ENCODE data around the gene ITGAL.

ITGAL gene

DNA sequence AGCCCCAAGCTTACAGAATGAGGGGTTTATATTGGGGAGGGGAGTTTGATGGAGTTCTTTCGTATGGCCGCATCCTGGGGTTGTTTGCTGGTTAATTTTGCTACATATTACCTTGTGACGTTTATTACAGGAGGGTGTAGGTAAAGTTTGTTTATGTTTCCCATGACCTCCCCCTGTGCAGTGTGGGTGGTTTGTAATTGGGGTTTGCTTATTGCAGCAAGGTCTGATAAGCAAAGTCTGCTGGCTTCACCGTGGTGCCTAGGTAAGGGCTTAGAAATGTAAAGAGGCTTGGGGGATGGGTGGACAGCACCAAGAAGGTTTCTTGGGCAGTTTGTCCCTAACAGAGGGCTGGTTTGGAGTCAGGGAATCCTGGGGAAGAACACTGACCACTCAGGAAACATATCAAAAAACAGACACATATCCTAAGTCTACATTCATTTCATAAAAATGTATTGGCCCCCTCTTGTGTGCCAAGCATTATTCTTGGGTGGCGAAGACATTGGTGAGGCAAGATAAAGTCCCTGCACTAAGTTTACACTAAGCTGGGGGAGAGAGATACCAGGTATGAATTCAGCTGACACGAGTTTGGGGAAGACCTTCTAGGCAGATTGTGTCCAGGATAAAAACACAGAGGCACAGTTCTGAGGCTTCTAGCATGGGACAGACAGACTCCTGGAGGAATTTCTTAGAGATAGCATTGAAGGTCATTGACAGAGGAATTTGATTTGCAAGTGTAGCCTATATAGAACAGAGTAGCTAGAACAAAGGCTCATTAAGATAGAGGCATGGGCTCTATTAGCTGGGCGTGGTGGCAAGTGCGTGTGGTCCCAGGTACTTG, 76.1 kb downstream of the ITGAL start:
- no peak for DNase-seq

DNA sequence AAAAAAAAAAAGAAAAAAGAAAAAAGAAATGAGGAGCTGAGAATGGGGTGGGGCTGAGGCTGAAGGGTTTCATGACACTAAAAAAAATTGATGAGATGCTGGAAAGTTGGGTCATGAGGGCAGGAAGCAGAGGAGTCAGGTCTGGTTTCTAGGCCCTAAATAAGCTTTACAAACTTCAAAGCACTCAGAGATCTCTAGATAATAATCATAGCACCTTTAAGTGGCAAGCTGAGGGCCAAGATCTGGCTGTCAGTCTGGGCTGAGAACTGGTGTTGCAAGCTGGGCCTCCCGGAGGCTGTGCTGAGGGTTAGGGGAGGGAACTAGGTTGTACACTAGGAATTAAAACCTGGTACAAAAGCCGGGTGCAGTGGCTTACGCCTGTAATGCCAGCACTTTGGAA, 79.2 kb downstream of the ITGAL start:
- DNase-seq, result no peak

DNA sequence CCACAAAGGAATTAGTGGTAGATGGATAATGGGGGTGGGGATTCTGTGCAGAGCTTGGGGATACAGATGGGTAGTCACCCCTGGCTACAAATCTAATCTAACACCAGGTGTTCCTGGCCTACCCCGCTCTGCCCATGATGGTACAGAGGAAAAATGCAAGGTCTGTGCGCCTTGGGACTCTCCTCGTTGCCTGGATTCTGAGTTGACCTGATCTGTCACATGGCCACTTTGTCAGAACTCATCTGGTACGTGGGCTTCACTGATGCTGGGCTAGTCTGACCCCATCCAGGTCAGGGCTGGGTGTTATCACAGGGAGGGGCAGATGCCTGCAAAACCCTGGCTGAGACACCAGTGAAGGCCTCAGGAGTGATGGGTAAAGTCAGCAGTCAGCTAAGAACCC, 80.4 kb downstream of the ITGAL start:
- DNase-seq, result no peak

DNA sequence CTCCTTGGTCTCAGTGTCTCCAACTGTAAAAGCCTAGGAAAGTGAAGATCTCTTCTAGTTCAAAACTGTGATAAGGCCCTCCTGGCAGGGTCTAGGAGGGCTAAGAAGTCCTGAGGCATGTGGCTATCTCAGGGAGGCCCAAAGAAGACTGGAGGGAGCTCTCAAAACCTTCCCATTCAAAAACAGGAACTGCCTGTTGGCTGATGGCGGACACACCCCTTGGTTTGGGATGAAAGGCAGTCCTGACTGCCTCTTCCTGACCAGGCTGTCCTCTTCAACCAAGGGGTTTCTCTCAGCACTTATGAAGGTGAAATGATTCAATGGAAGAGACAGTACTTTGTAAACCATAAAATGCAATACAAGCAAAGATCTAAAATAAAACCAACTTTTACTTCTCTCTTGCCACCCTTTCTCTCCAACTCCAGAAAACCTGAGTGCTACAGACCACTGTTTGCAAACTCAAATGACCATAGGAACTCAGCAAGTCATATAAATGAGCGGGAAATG, 80.9 kb downstream of the ITGAL start:
- peak in 1 of 2 experiments; percentile 14 for DNase-seq

DNA sequence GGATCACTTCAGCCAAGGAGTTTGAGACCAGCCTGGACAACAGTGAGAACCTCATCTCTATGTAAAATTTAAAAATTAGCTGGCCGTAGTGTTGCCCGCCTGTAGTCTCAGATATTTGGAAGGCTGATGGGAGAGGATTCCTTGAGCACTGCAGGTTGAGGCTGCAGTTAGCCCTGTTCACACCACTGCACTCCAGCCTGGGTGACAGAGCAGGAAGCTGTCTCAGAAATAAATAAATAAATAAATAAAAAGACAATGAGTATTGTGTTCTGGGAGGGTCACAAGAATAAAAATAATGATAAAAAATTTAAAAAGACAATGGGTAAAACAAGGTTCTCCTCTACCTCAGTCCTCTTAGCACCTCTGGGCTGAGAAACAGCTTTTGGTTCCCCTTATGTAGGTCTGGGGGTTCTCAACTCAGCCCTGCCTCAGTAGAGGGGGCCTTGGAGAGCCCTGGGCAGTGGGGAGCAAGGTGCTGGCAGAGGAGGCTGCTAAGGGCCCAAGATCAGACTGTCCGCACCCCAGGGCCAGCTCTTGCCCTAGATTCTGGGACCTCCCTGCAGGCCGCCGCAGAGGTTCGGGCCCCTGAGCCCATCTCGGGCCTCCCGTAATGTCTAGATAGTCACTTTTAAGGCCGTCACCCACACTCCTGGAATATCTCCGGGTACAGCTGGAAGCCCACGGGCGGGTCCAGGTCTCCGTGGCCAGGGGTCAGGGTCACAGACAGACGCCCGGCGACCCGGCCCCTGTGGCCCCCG, 82.2 kb downstream of the ITGAL start:
- DNase-seq, result no peak

DNA sequence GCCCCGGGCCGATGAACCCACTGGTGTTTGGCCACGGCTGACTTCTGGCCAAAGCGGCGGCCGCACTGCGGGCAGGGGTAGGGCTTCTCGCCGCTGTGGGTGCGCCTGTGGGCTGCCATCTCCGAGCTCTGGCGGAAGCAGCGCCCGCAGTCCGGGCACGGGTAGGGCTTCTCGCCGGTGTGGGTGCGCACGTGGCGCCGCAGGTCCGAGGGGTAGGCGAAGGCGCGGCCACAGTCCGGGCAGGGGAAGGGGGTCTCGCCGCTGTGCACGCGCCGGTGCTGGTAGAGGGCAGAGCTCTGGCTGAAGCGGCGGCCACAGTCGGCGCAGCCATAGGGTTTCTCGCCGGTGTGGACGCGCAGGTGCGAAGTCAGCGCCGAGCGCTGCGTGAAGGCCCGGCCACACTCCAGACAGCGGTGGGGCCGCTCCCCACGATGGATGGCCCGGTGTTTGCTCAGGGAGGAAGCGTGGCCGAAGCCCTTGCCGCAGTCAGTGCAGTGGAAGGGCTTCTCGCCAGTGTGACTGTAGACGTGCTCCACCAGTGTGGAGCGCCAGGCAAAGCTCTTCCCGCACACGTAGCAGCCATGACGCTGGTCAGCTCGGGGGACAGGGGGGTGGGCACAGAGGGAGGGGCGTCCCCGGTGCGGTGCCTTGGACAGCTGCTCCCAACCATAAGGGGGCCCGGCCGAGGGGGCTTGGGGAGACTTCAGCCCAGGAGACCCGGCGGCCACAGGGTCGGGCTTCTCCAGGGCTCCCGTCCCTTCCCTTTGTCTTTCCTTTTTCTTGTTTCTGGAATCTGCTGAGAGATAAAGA, 83.0 kb downstream of the ITGAL start:
- no peak for DNase-seq

DNA sequence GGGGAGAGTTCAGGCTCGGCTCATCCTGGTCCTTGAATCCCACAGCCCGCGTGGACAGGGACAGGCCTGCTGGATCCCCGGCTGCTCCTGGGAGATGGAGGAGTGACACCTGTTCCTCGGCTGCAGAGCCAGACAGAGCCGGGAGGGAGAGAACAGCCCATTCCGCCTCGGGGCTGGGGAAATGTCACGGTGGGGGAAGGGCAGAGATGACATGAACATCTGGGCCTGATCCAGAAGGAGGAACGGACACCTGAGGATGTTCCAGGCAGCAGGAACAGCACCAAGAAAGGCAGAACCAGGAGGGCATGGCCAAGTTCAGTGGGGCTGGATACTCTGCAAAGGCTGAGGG, 83.6 kb downstream of the ITGAL start:
- DNase-seq, result no peak

DNA sequence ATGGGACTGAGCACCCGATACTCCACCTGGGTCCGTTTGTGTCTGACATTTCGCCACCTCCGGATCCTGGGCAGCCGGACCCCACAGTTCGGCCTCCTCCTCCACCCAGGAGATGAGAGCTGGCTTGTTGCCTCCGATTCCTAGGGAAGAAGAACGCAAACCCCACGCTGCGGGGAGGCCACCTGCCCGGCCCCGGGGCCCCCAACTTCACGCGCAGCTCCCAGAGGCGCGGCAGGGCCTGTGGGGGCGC, 85.1 kb downstream of the ITGAL start:
- no peak for DNase-seq

DNA sequence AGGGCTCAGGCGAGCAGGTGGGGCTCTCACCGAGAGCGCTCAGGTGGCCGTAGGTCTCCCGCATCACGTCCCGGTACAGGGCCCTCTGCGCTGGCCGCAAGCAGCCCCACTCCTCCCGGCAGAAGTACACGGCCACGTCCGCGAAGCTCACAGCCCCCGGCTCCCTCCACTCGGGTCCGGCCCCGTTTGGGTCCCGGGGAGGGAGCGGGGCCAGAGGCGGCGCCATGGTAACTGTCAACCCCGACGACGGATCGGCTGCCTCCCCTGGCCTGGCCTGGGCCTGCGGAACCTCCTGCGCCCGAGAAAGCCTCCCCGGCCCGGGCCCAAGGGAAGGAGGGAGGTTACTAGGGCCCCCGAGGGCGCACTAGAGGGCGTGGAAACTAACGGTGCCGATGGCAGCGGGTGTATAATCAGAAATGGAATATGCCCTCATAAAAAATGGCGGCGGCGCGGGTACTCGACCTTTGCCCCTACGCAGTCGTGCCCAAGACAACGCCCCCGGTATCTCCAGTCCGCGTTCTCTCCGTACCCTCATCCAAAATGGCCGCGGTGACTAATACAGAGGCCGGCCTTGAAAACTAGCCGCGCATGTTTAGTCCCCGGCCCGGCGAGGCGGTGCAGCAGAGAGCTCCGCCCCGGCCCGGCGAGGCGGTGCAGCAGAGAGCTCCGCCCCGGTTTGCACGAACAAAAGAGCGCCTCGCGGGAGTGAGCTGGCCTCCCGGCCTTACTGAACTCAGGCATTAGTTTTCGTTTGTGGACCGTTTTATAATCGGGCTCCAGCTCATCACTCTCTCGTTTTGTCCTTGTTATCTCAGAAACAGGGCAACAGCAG, 85.6 kb downstream of the ITGAL start, which contains the start of gene ZNF764:
Gene ZNF764, minus strand, starts transcription at position 418 of the 832 bp plus-strand sequence. Its CDS starts 192 bp downstream, at position 226.
- peak; percentile 86 to 88 for DNase-seq

DNA sequence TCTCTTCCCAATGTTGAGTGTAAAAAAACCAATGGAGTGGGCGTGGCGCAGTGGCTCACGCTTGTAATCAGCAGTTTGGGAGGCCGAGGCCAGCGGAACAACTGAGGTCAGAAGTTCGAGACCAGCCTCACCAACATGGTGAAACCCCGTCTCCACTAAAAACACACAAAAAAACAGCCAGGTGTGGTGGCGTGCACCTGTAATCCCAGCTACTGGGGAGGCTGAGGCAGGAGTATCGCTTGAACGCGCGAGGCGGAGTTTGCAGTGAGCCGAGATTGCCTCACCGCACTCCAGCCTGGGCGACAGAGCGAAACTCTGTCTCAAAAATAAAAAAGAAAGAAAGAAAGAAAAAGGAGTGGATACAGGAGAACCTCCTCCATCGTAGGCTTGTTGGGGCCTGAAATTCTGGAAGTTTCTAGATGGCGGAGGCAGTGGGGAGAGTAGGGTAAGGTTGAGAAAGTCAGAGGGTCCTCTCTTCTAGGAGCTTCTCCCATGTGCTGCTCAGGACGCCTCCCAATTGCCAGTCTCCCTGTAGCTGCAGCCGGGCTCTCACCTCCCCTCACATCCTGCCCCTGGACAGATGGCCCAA, 86.3 kb downstream of the ITGAL start:
- no peak for DNase-seq

DNA sequence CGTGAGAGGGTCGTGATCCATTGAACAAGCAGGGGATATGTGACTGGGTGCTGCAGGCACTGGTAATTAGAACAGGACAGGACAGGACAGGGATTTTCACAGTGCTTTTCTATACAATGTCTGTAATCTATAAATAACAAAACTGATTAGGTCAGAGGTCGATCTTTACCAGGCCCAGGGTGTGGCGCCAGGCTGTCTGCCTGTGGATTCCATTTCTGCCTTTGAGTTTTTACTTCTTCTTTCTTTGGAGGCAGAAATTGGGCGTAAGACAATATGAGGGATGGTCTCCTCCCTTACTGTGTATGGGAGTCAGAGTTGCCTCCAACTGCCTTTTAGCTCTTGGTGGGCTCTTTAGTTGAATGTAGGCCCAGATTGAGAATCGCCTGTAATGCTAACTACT, 87.1 kb downstream of the ITGAL start:
- no peak for DNase-seq

DNA sequence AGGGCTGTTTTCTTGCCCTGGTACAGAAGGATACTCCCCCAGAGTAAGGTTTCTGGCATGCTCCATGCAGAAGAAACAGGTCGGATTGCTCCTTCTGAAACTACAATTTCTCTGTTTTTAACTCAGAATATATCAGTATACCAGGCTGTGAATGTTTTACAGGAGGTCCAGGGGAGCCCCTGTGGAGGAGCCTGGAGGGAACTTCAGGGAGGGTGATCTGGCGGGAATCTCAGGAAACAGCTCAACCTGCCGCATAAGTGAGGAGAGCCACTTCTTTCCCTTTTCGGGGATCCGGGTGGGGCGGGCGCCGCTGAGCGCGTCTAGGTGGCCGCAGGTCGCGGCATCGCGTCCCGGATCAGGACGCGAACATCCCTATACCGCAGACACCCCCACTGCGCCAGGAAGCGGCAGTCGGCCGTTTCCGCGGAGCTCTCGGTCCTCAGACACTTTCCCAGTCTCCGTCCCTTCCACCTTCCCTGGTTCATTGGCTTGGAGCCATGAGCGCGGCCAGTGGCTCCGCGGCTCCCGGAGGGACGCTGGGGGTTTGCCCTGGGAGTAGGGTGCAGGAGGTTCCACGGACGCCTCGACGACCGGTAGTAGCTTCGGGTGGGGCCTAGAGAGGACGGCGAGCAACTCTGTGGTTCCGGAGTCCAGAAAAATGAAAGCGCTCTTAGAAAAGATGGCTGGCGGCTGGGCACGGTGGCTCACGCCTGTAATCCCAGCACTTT, 88.7 kb downstream of the ITGAL start:
- no peak for DNase-seq

DNA sequence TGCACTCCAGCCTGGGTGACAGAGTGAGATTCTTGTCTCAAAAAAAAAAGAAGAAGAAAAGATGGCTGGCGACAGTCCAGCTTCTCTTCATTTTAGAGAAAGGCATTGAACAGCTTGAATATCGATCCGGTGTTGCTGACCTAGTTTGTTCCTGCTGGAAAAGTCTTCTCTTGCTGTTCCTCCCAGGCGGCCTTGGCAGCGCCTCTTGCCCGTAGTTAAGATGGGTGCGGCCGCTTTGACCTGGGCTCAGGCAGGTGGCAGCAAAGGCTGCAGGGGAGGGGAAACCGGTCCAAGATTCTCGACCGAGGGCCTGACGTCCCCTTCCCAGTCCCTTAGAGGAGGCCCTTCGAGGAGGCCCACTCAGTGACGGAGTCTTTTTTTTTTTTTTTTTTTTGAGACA, 89.5 kb downstream of the ITGAL start:
- no peak for DNase-seq

DNA sequence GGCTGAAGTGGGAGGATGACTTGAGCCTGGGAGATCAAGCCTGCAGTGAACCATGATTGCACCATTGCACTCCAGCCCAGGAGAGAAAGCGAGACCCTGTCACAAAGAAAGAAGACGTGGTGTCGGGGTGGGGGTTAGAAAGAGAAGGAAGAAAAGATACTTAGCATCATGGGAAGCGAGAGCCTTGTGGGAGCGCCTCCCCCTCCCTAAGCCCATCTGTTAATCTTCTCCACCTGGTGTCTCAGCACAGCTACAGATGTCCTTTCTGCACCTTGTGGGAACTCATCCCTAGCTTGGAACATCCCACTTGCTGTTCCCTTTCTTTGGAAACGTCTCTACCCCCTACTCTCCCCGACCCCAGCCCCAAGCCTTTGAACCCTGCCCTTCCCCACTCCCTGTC, 93.0 kb downstream of the ITGAL start:
- DNase-seq, result no peak

DNA sequence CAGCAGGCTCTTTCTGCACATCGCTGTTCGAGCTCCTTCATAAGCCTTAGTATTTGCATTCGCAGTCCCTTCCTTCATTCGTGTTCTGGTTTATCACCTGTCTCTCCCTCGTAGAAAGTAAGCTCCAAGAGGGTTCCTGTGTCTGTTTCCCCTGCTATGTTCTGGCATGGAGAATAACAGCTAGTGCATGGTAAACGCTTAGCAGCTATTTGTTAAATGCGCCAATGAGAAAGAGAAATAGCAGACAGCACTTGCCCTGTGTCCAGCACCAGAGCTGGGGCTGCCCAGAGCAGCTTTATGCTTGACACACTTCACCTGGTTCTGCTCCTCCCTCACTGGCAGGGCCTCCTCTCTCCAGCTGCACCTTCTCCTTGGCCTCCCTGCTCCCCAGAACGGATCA, 93.4 kb downstream of the ITGAL start:
- no peak for DNase-seq

DNA sequence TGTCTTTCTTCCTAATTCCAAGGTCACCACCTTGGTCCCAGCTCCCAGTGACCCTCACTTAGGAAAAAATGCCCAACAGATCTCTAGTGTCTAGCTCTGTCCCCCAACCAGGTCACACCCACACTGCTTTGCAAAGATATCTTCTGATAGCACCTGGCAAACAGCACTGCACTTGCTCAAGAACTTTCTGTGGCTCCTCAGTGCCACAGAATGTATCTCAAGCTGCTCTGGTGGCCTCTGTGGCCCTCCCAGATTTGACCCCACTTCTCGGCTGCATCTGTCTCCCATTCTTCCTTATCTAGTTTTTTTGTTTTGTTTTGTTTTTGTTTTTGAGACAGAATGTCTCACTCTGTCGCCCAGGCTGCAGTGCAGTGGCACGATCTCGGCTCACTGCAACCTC, 94.0 kb downstream of the ITGAL start:
- no peak for DNase-seq

DNA sequence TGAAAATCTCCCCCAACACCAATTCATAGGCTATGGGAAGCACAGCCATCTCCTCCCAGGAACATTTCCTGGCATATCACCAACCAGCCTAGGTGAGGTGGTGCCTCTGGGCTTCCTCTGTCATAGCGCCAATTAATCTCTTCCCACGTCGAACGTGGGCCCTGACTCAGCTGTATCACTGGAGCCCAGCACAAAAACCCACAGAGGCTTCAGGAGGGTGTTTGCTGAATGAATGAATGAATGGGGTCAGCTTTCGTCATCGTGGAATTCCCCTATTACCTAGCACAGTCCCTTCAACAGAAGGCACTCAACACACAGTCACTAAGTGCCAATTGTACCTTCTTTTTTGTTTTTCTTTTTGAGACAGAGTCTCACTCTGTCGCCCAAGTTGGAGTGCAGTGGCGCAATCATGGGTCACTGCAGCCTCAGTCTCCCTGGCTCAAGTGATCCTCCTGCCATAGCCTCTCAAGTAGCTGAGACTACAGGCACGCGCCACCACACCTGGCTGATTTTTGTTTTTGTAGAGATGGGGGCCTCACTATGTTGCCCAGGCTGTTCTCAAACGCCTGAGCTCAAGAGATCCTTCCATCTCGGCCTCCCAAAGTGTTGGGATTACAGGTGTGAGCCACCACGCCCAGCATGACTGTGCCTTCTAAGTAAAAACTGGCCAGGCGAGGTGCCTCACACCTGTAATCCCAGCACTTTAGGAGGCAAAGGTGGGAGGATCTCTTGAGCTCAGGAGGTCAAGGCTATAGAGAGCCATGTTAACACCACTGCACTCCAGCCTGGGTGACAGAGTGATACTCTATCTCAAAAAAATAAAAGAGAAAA, 94.8 kb downstream of the ITGAL start:
- no peak for DNase-seq

DNA sequence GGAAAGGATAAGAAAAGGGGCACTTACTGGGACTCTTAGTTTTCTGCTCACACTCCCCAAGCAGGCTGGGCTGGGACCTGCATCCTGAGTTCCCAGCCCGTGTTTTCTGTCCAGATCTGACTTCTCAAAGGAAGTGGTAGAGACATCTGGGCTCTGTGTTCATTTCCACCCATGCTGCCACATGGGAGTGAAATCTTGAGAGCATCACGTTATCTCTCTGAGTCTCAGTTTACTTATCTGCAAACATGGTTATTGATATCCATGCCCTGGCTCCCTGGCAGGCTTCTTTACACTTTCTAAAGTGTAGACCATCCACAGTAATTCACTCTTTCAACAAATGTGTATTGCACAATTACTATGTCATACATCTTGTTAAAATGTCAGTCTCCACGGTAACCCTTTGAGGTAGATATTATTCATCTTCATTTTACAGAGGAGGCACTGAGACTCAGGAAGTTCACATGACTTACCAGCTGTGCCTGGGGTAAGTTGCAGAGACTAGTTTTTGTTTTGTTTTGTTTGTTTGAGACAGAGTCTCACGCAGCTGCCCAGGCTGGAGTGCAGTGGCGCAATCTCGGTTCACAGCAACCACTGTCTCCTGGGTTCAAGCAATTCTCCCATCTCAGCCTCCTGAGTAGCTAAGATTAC, 95.6 kb downstream of the ITGAL start:
- DNase-seq, result peak in 1 of 2 experiments; percentile 15

DNA sequence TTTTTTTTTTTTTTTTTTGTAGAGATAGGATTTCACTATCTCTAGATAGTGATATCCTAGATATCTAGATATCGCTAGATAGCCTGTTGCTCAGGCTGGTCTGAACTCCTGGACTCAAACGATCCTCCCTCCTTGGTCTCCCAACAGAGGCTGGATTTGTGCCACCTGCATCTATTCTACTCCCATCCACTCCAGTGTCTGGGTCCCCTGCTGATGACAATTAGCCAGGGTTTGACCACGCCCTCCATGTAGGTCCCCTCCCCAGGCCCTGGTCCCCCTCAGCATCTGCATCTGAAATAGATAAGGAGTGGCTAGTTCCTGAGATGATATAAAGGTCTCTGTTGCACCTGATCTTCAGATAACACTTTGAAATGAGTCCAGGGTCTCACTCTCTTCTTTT, 96.7 kb downstream of the ITGAL start:
- no peak for DNase-seq

Data from Kasumi-1 (cell line).